Adrenal gland (tissue), 12 donors: ENCODE results near the gene GABARAP. TPM values are rescaled to one million over a fixed set of nuclear protein-coding genes. Genes with fewer than 3 reads are reported as not detected.

Source experiments
- DNase-seq, 7 donors: peaks; one replicate each; pipeline ENCODE4 v3.0.0-alpha.2; 2019 to 2020
- H3K27ac ChIP-seq, 5 donors: fragments of 200-600 bp; sonication (generic) in 4 of 5; 1 replicate in 3 of 5; 2 replicates in 2 of 5; pipeline versions ENCODE4 v1.5.1 to v1.8.0; 2016 to 2020; ENCODE audit warnings: mild to moderate bottlenecking in 1 of 5
- H3K27me3 ChIP-seq: fragments of 200-600 bp; 2 replicates; pipeline ENCODE4 v1.8.0; 2021
- H3K36me3 ChIP-seq, 2 donors: fragments of 200-600 bp; replicated peaks in 1 of 2; 1 replicate in 1 of 2; 2 replicates in 1 of 2; pipeline versions ENCODE4 v1.5.1 to v1.8.0; 2018 to 2022
- H3K4me1 ChIP-seq, 2 donors: fragments of 200-600 bp; replicated peaks in 1 of 2; 1 replicate in 1 of 2; 2 replicates in 1 of 2; pipeline versions ENCODE4 v1.5.1 to v1.8.0; 2018 to 2021
- H3K4me3 ChIP-seq, 4 donors: fragments of 200-600 bp; sonication (generic) in 3 of 4; one replicate each; pipeline ENCODE4 v1.5.1; 2016 to 2018
- H3K9me3 ChIP-seq, 3 donors: fragments of 200-600 bp; sonication (generic) in 1 of 3; replicated peaks in 1 of 3; 1 replicate in 2 of 3; 2 replicates in 1 of 3; pipeline versions ENCODE4 v1.5.1 to v1.8.0; 2016 to 2021
- CTCF ChIP-seq, 6 experiments: fragments of 450-650 bp in 4 of 6; fragments of 200-600 bp in 2 of 6; sonication (generic) in 1 of 6; IDR thresholded peaks; 1 replicate in 5 of 6; 2 replicates in 1 of 6; pipeline versions ENCODE4 v1.5.1 to v1.8.0; 2016 to 2021; ENCODE audit warnings: antibody characterized with exemption in 6 of 6, mild to moderate bottlenecking in 2 of 6, moderate library complexity in 1 of 6
- POLR2A ChIP-seq, 2 donors: fragments of 450-650 bp; IDR thresholded peaks; one replicate each; pipeline ENCODE4 v1.6.1; 2017; ENCODE audit warnings: antibody characterized with exemption in 2 of 2, mild to moderate bottlenecking in 2 of 2, moderate library complexity in 1 of 2
- WGBS, 4 donors: extraction: QIAGEN DNeasy Blood & Tissue Kit in 2 of 4; methylation state at CpG; one replicate each; pipeline versions ENCODE4 v1.1.5 to v1.1.7; 2013 to 2017; 5-methylcytosine and 5-hydroxymethylcytosine counted together
- intact Hi-C, 2 donors: fragments of 100-400 bp; cut with DNase I; formaldehyde crosslinking; loops; one replicate each; pipeline versions ENCODE4 v1.14.1 to v1.15.0; 2022 to 2023
- polyA plus RNA-seq, 3 donors: library from polyadenylated mRNA; stranded (reverse); fragments of 200-250 nt in 2 of 3; fragments of 350-450 nt in 1 of 3; fragmentation: Illumina TruSeq in 1 of 3; extraction: RNeasy Lipid Tissue Mini Kit (QIAGEN cat#74804) in 1 of 3; gene quantifications; one replicate each; pipeline ENCODE4 v1.2.3, GENCODE V29; 2013 to 2014
- total RNA-seq, 9 donors: library from RNA; depleted of rRNA in 4 of 9; stranded (reverse); fragments of >200 nt in 4 of 9; fragments of 120-200 nt in 1 of 9; fragmentation: NEBNext Ultra II Directional in 1 of 9; extraction: Animal tissue kit (Norgen Biotek cat#: 25700) in 1 of 9; gene quantifications; one replicate each; pipeline versions ENCODE4 v1.1.0 to v1.2.4, GENCODE V29; 2013 to 2023
- donor health status: healthy with polysubstance abuse.
- donor health status: Bipolar disorder and iron deficiency.
- donor health status: DM: yes; HTN: yes; CAD: no.
- donor health status: DM: no; HTN: no; CAD: no.
- donor health status: DM: no; HTN: no; CAD: no.
- donor health status: DM: yes; HTN: yes; CAD: no.

Gene GABARAP
- total and polyA plus RNA-seq, 12 donors, result 195 to 1,285 (median 840) TPM

- no peak for TF ChIP-seq CTCF (IDR thresholded peaks at IDR 0.05)
- TF ChIP-seq POLR2A (IDR thresholded peaks at IDR 0.05), result no peak
- Histone ChIP-seq H3K4me1 (peaks cover 31 to 53% of the 10 kb centered on the region in 2 donors), H3K36me3 (no peaks in the 10 kb centered on the region), H3K27me3 (no peaks in the 10 kb centered on the region), H3K27ac (peak overlapping the region in 4 of 5 donors; percentile 32 to 100 (median 62)), H3K9me3 (no peaks in the 10 kb centered on the region), H3K4me3 (peak overlapping the region in 1 of 4 donors; percentile 65)
- intact Hi-C loops, result no loop called here
- 13 to 15% (median 14%) methylated on average over 8 to 10 of the region's 10 CpGs for WGBS, 4 donors
- DNase-seq, result peak in 2 of 7 donors; percentile 43 to 54
These were observed 26.5 kb downstream of the GABARAP start for GRCh38 chr17:7215652-7216180.

GRCh38 chr17:7215136-7215638 lies 27.1 kb downstream of the GABARAP start:
- no peaks in the 10 kb centered on the region for H3K36me3 ChIP-seq
- peak overlapping the region in 1 of 4 donors; percentile 59 for H3K4me3 ChIP-seq
- no peak for DNase-seq
- H3K27me3 ChIP-seq, result no peaks in the 10 kb centered on the region
- intact Hi-C loops, result no loop called here
- WGBS, 4 donors, result 20 to 28% (median 22%) methylated on average over 6 to 9 of the region's 9 CpGs
- peak overlapping the region in 4 of 5 donors; percentile 32 to 100 (median 58) for H3K27ac ChIP-seq
- TF ChIP-seq POLR2A (IDR thresholded peaks at IDR 0.05) (no peak), CTCF (IDR thresholded peaks at IDR 0.05) (no peak)
- H3K9me3 ChIP-seq, result no peaks in the 10 kb centered on the region
- H3K4me1 ChIP-seq, result peaks cover 28 to 50% of the 10 kb centered on the region in 2 donors

- no peaks in the 10 kb centered on the region for H3K36me3 ChIP-seq
- DNase-seq, result peak; percentile 97 to 99 (median 99)
- H3K27me3 ChIP-seq, result no peaks in the 10 kb centered on the region
- intact Hi-C loops, result no loop called here
- whole genome bisulfite sequencing, 4 donors, result 1% methylated on average over 32 to 45 of the region's 45 CpGs
- H3K27ac ChIP-seq, result peak overlapping the region in 3 of 5 donors; percentile 11 to 82 (median 63)
- H3K4me3 ChIP-seq, result peak overlapping the region in 2 of 4 donors; percentile 14 to 59
- TF ChIP-seq POLR2A (IDR thresholded peaks at IDR 0.05), result no peak
- TF ChIP-seq CTCF (IDR thresholded peaks at IDR 0.05), result peak in 5 of 6 experiments; percentile 22 to 52 (median 40)
- no peaks in the 10 kb centered on the region for H3K9me3 ChIP-seq
- H3K4me1 ChIP-seq, result peaks cover 28 to 55% of the 10 kb centered on the region in 2 donors
These were observed 27.7 kb downstream of the GABARAP start for GRCh38 chr17:7214300-7215135.

- WGBS, 4 donors, result 4 to 7% (median 5%) methylated on average over 15 of the region's 15 CpGs
- Histone ChIP-seq H3K36me3 (no peaks in the 10 kb centered on the region), H3K4me3 (peak overlapping the region in 2 of 4 donors; percentile 14 to 59), H3K9me3 (no peaks in the 10 kb centered on the region), H3K27ac (peak overlapping the region in 2 of 5 donors; percentile 63 to 82), H3K4me1 (peaks cover 28 to 49% of the 10 kb centered on the region in 2 donors), H3K27me3 (no peaks in the 10 kb centered on the region)
- intact Hi-C loops, result no loop called here
- peak; percentile 75 to 94 (median 82) for DNase-seq
- TF ChIP-seq CTCF (IDR thresholded peaks at IDR 0.05), result peak in 5 of 6 experiments; percentile 30 to 45 (median 38)
- no peak for TF ChIP-seq POLR2A (IDR thresholded peaks at IDR 0.05)
These were observed 28.4 kb downstream of the GABARAP start for GRCh38 chr17:7213895-7214299.
